Neural crest cell (in vitro differentiated cells): Measurements from ENCODE around the gene PRKCE. TPM values are rescaled to one million over a fixed set of nuclear protein-coding genes. Genes with fewer than 3 reads are reported as not detected.

Experiments used
- DNase-seq: peaks from one replicate; pipeline ENCODE4 v3.0.0; 2021; ENCODE audit warnings: low read depth, mixed read lengths, low spot score
- H3K27ac Mint-ChIP-seq: one replicate; pipeline ENCODE4 v1.8.0; 2021; ENCODE audit warnings: mild to moderate bottlenecking, mixed read lengths; ENCODE audit not compliant: unreplicated experiment
- H3K27me3 Mint-ChIP-seq: 2 replicates; pipeline ENCODE4 v1.8.0; 2021; ENCODE audit warnings: low read depth, mild to moderate bottlenecking, mixed read lengths
- H3K36me3 Mint-ChIP-seq: 2 replicates; pipeline ENCODE4 v1.8.0; 2021; ENCODE audit warnings: low read depth, mild to moderate bottlenecking, mixed read lengths
- H3K4me1 Mint-ChIP-seq: 2 replicates; pipeline ENCODE4 v1.8.0; 2021; ENCODE audit warnings: mixed read lengths
- H3K4me3 Mint-ChIP-seq: one replicate; pipeline ENCODE4 v1.8.0; 2021; ENCODE audit warnings: mild to moderate bottlenecking, mixed read lengths
- H3K9me3 Mint-ChIP-seq: 2 replicates; pipeline ENCODE4 v1.8.0; 2021; ENCODE audit warnings: mixed read lengths
- total RNA-seq: library from RNA; stranded (reverse); gene quantifications from 2 replicates; pipeline ENCODE4 v1.2.1, GENCODE V29; 2021
- TF ChIP-seq, protein P1 (sequence below): fragments of 200-600 bp; sonication (generic); conservative IDR thresholded peaks from 2 replicates; pipeline ENCODE4 v1.5.0; 2021; ENCODE audit warnings: antibody characterized with exemption, mild to moderate bottlenecking

Gene PRKCE
- total RNA-seq, 1 donor from 2014 or later: 15.6 TPM

GRCh38 chr2:45904267-45904945, 252.9 kb downstream of the PRKCE start:
- Mint-ChIP-seq H3K4me3 (no peak overlapping the region), H3K27me3 (no peaks in the 10 kb centered on the region), H3K27ac (no peak overlapping the region), H3K36me3 (no peaks in the 10 kb centered on the region), H3K4me1 (peaks cover 19% of the 10 kb centered on the region), H3K9me3 (no peaks in the 10 kb centered on the region)
- DNase-seq: no peak
- TF ChIP-seq, protein P1, sequence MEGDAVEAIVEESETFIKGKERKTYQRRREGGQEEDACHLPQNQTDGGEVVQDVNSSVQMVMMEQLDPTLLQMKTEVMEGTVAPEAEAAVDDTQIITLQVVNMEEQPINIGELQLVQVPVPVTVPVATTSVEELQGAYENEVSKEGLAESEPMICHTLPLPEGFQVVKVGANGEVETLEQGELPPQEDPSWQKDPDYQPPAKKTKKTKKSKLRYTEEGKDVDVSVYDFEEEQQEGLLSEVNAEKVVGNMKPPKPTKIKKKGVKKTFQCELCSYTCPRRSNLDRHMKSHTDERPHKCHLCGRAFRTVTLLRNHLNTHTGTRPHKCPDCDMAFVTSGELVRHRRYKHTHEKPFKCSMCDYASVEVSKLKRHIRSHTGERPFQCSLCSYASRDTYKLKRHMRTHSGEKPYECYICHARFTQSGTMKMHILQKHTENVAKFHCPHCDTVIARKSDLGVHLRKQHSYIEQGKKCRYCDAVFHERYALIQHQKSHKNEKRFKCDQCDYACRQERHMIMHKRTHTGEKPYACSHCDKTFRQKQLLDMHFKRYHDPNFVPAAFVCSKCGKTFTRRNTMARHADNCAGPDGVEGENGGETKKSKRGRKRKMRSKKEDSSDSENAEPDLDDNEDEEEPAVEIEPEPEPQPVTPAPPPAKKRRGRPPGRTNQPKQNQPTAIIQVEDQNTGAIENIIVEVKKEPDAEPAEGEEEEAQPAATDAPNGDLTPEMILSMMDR: no peak

DNA sequence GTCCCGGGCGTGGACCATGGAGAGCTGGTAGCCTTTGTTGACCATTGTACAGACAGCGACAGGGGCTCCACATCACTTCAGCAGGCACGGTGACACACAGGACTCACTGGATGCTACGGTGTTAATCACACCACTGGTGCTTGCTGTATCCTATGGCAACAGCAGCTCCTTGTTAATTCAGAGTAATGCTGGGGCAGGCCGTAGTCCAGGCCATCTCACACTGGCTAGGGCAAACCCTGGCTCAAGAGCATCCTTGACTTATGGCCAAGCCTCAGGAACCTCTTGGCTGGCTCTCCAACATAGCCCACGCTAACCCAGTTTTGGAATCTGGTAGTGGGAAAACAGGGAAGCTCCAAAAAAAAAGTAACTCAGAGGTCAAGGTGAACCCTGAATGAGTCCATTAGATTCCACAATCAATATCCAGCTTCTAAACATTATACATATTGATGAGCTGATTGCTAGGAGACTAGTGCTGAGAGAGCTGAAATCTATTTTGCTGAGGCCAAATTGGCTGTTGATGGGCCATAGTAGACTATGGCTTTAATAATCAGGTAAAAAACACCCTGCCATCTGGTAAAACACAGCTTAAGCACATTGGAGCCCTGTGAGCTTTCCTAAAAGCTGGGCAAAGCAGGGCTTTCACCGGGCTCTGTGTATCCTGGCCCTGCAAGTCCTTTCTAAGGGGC, 253.6 kb downstream of the PRKCE start:
- Mint-ChIP-seq H3K36me3 (no peaks in the 10 kb centered on the region), H3K27ac (no peak overlapping the region), H3K4me1 (peaks cover 26% of the 10 kb centered on the region), H3K4me3 (no peak overlapping the region), H3K27me3 (no peaks in the 10 kb centered on the region), H3K9me3 (no peaks in the 10 kb centered on the region)
- TF ChIP-seq, protein P1: no peak
- no peak for DNase-seq

DNA sequence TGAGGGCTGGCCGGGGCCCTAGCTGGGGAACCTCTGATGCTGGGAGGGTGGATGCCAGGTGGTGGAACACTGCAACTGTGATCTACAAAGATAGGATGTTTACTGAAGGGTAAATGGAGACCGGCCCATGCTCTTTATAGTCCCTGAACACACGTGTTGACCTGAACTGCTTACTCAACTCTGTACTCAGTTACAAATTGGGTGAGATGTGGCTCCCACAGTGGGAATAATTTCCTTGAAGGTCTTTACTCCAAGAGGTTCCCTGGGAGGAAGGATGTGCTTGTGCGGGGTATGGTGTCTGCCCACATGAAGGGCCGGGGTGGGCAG, 254.1 kb downstream of the PRKCE start:
- Mint-ChIP-seq H3K27me3 (no peaks in the 10 kb centered on the region), H3K4me1 (peaks cover 26% of the 10 kb centered on the region), H3K9me3 (no peaks in the 10 kb centered on the region), H3K4me3 (no peak overlapping the region), H3K36me3 (no peaks in the 10 kb centered on the region), H3K27ac (no peak overlapping the region)
- DNase-seq: no peak
- TF ChIP-seq, protein P1: no peak

- peaks cover 26% of the 10 kb centered on the region for H3K4me1 Mint-ChIP-seq
- H3K36me3 Mint-ChIP-seq: no peaks in the 10 kb centered on the region
- no peaks in the 10 kb centered on the region for H3K27me3 Mint-ChIP-seq
- H3K9me3 Mint-ChIP-seq: no peaks in the 10 kb centered on the region
- TF ChIP-seq, protein P1: no peak
- no peak overlapping the region for H3K27ac Mint-ChIP-seq
- no peak for DNase-seq
- H3K4me3 Mint-ChIP-seq: no peak overlapping the region
Measured at GRCh38 chr2:45907592-45907991, 256.1 kb downstream of the PRKCE start.

- Mint-ChIP-seq H3K27ac (no peak overlapping the region), H3K9me3 (no peaks in the 10 kb centered on the region), H3K27me3 (no peaks in the 10 kb centered on the region), H3K36me3 (no peaks in the 10 kb centered on the region), H3K4me3 (no peak overlapping the region), H3K4me1 (peaks cover 22% of the 10 kb centered on the region)
- TF ChIP-seq, protein P1: no peak
- DNase-seq: no peak
Measured at GRCh38 chr2:45908316-45909170, 257.1 kb downstream of the PRKCE start.
